ENCODE results near the gene ARID1B. TPM values are rescaled to one million over a fixed set of nuclear protein-coding genes. Genes with fewer than 3 reads are reported as not detected.

ARID1B gene
- total and polyA plus RNA-seq, 10 of the 15 experiments (the other 5 are each of a cell fraction or from before 2014, with no cell fraction given): 24.7 to 133 (median 54.6) TPM

DNA sequence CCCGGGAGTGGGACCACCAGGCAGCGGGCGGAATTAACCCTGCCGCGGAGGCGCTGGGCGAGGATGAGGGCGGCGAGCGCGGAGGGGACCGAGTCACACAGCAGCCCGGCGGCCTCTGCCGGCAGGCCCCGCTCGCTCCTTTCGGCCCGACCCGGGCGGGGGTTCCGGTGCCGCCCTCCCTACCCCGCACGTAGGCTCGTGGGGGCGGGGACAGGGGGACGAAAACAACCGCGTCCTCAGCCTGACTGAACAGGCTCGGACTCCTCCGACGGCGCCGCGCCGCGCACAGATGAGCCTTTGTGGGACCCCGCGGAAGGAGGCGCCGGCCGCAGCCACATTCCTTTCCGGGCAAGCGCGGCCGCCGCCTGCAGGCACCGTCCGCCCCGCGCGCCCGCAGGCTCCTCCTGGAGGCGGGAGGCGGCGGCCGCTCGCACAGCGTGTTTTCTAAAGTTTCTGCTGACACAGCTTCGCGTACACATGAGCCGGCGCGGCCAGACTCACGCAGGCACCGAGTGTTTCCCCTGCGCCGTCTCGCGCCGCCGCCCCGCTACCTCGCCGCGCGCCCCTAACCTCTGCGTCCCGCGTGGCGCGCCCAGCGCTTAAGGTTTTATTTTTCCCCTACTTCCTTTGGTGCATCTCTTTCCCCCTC lies 244.3 kb downstream of the ARID1B start (continued):
- TF ChIP-seq, protein P1, sequence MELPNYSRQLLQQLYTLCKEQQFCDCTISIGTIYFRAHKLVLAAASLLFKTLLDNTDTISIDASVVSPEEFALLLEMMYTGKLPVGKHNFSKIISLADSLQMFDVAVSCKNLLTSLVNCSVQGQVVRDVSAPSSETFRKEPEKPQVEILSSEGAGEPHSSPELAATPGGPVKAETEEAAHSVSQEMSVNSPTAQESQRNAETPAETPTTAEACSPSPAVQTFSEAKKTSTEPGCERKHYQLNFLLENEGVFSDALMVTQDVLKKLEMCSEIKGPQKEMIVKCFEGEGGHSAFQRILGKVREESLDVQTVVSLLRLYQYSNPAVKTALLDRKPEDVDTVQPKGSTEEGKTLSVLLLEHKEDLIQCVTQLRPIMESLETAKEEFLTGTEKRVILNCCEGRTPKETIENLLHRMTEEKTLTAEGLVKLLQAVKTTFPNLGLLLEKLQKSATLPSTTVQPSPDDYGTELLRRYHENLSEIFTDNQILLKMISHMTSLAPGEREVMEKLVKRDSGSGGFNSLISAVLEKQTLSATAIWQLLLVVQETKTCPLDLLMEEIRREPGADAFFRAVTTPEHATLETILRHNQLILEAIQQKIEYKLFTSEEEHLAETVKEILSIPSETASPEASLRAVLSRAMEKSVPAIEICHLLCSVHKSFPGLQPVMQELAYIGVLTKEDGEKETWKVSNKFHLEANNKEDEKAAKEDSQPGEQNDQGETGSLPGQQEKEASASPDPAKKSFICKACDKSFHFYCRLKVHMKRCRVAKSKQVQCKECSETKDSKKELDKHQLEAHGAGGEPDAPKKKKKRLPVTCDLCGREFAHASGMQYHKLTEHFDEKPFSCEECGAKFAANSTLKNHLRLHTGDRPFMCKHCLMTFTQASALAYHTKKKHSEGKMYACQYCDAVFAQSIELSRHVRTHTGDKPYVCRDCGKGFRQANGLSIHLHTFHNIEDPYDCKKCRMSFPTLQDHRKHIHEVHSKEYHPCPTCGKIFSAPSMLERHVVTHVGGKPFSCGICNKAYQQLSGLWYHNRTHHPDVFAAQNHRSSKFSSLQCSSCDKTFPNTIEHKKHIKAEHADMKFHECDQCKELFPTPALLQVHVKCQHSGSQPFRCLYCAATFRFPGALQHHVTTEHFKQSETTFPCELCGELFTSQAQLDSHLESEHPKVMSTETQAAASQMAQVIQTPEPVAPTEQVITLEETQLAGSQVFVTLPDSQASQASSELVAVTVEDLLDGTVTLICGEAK (IDR thresholded peaks at IDR 0.05; ENCODE audit: borderline replicate concordance): 0 out of 2 replicates have a peak, but pooled peaks have one; percentile 31
- TF ChIP-seq, protein P2, sequence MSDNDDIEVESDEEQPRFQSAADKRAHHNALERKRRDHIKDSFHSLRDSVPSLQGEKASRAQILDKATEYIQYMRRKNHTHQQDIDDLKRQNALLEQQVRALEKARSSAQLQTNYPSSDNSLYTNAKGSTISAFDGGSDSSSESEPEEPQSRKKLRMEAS (IDR thresholded peaks at IDR 0.05; ENCODE audit: low read depth, low read length): no peak; the same call in 1 of the 2 replicates
- TF ChIP-seq SIX5 (IDR thresholded peaks at IDR 0.05; ENCODE audit: low read depth, low read length, severe bottlenecking) (no peak), RBBP5 (conservative IDR thresholded peaks at IDR 0.05) (no peak), HCFC1 (IDR thresholded peaks at IDR 0.05; ENCODE audit: low read length) (no peak; the same call in 1 of the 2 replicates)

Data from GM12878 (cell line).